Left hindlimb (tissue), 1 donor: ENCODE results near the gene CDKN3.
"Not testable (repeated sequence)": the region's sequence is repeated elsewhere in the genome, so short reads cannot be mapped to it uniquely, and the experiment has no call there.

Experiments
- DNase-seq: peaks from one replicate; pipeline ENCODE4 v3.0.0-alpha.2; 2018

Gene CDKN3

GRCh38 chr14:54457609-54457996 lies 60.8 kb downstream of the CDKN3 start:
- DNase-seq = no peak

GRCh38 chr14:54458536-54458935 lies 61.7 kb downstream of the CDKN3 start:
- DNase-seq = not testable (repeated sequence)

DNA sequence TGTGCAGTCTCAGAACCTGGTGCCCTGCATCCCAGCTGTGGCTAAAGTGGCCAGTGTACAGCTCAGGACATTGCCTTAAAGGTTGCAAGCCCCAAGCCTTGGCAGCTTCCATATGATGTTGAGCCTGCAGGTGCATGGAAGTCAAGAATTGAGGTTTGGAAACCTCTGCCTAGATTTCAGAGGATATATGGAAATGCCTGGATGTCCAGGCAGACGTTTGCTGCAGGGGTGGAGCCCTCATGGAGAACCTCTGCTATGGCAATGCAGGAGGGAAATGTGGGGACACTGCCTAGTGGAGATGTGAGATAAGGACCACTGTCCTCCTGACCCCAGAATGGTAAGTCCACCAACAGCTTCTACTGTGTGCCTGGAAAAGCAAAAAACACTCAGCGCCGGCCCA lies 62.3 kb downstream of the CDKN3 start:
- no peak for DNase-seq

DNA sequence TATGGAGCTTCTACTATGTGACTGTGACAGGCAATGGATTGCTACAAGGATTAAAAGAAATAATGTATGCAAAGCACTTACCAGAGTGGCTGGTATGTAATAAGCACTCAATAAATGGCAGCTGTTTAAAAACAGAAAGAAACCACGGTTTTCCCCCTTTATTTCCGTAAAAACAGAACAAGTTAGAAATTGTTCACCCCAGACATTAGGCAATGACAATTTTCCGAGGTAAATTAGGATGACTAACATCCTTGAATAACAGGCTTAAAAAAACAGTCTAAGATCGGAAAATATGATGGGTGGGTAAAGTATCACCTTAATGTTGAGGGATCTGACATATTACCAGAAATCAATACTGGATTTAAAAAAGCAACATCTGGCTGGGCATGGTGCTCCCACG lies 65.2 kb downstream of the CDKN3 start:
- no peak for DNase-seq

GRCh38 chr14:54465654-54466053 lies 68.8 kb downstream of the CDKN3 start:
- no peak for DNase-seq

DNA sequence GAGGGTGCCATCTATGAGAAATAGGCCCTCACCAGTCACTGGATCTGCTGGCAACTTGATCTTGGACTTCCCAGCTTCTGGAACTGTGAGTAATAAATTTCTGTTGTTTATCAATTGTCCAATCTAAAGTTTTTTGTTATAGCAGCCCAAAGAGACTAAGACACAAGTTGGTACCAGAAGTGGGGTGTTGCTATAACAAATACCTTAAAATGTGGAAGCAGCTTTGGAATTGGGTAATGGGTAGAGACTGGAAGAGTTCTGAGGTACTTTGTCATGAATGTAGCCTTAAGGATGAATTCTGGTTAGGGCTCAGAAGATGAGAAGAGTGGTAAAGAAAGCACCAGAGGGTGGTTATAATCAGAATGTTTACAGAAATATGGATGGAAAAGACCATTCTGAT lies 70.5 kb downstream of the CDKN3 start:
- DNase-seq = no peak
